ENCODE measurements around the gene SARNP.
"Not testable (repeated sequence)": the region's sequence is repeated elsewhere in the genome, so short reads cannot be mapped to it uniquely, and the experiment has no call there.

Gene SARNP

DNA sequence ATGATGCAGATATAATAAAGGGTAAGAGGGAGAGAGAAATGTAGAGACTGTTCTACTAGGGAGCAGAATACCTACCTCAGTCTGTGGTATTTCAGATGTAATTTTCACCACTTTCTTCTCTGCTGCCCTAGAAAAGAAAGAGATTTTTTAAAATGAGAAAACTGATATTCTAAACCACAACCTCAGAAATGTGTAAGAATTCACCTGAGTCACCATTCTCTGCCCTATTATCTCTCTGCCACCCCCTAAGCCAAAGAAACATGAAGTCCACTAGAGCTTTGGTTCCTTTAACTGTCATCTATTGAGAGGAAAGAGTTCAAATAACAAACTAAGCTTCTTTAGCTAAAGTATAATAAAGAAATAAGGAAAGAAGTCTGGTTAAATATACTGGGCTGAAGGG lies 21.6 kb downstream of the SARNP start:
- DNase-seq (ENCODE audit: low read depth): no peak

DNA sequence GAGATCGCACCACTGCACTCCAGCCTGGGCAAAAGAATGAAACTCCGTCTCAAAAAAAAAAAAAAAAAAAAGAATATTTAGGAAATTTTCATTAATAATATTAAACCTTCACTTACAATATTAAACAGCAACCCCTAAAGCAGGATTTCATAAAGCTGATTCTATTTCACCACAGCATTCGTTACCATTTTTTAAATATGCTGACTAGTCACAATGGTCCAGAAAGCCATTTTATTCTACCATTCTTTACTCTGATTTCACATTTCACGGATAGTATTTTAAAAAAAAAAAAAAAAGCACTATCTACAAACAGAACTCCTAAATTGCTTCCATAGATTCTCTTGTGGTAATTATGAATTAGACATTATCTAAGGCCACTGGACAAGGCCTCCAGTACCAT lies 27.6 kb downstream of the SARNP start:
- DNase-seq (ENCODE audit: low read depth): no peak

DNA sequence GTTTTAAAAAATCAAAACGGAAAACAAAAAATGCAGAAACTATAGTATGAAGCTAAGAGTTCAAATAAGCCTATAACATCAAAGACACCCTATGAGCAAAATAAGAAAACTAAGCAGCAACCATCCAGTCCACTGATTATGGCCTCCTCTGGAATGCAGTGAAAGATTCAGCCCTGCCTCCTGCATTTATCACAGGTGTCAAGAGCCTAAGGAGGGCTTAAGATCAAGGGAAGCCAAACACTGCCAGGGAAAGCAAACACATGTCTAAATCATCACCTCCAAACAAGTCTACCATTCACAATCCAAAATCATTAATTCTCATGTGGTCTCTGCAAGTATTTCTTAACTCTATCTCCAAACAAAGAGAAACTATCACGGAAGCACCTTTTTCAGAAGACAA lies 28.4 kb downstream of the SARNP start:
- DNase-seq (ENCODE audit: low read depth): no peak

DNA sequence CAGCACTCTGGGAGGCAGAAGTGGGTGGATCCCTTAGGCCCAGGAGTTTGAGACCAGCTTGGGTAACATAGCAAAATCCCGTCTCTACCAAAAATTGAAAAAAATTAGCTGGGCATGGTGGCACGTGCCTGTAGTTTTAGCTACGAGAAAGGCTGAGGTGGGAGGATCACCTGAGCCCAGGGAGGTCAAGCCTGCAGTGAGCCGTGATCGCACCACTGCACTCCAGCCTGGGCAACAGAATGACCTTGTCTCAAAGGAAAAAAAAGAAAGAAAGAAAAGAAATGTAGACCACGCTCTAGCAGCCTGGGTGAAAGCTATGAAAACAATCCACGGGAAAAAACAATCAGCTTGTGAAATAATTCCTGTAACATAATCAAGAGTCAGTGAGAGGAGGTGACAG lies 29.0 kb downstream of the SARNP start:
- DNase-seq (ENCODE audit: low read depth): no peak

DNA sequence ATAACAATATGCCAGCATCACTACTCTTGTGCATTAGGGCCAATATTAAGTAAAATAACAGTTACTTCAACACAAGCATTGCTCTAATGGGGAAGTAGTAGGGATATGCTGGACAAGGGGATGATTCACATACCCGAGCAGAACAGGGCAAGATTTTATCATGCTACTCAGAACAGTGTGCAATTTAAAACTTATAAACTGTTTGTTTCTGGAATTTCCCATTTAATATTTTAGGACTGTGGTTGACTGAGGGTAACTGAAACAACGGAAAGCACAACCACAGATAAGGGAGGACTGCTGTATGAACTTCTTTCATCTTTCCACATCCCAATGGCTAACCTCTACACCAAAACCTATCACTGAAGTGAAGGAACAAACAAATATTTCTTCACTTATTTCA lies 36.8 kb downstream of the SARNP start:
- no peak for DNase-seq (ENCODE audit: low read depth)

DNA sequence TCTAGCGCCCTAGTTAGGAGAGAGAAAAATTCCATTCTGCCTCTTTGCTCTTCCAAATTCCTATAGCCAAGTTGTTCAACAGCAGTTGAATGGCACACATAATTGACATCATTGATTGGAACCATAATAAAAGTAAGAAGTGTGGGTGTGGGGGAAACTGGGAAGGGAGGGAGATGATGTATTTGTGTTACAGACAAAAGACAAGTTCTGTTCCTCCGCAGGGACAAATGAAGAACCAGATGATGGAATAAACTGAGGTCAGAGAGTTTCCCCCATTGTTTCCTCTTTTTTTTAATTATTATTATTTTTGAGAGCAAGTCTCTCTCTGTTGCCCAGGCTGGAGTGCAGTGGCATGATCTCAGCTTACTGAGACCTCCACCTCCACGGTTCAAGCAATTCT lies 39.7 kb downstream of the SARNP start:
- no peak for DNase-seq (ENCODE audit: low read depth)

DNA sequence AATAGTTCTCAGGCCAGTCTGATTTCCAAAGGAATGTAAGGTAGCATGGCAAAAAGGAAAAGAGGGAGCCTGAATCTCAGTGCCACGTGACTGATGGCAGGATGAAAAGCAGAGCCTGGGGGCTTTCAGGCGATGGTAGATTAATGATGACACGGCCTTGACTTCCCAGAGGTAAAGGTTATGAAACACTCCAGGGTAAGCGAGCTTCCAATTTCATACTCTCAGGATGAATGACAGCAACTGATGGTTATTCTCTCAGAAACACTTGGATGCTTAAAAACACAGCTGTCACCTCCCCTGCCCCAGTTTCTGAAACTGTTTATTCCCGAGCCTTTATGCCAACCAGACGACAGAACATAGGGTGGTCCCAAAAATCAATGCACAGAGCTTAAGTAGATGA lies 45.8 kb downstream of the SARNP start:
- DNase-seq (ENCODE audit: low read depth): no peak

DNA sequence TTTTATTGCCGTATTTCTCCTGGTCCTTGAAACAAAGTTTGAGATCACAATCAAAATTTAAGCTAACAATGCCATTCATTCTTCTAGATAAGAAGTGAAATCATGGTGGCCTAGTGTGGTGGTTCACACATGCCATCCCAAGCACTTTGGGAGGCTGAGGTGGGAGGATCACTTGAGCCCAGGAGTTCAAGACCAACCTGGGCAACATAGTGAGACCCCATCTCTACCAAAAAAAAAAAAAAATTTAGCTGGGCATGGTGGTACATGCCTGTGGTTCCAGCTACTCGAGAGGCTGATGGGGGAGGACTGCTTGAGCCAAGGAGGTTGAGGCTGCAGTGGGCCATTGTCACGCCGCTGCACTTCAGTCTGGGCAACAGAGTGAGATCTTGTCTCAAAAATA lies 50.4 kb downstream of the SARNP start:
- no peak for DNase-seq (ENCODE audit: low read depth)

DNA sequence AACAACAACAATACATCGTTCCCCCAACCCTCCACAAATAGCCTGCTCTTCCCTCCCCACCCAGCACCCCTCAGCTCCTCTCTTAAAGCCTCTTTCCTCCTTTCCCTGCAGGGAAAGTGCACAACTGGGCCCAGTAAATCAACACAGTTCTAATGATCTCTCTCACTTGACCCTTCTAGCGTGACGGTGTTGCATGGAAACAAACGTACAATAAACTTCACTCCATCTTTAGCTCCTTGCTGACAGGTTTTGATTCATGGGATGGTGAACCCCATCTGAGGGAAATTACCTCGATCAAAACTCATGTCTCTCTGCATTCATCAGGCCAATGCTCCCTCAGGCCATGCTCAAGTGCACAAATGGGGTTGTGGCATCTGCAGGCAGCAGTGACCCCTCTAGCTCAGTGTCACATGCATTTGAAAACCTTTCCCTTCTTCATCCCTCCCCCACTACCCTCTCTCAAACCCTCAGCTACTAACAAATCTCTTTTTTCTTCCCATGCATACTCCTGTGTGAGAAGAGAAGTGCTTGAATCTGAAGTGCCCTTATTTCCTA lies 51.7 kb downstream of the SARNP start:
- no peak for DNase-seq (ENCODE audit: low read depth)

DNA sequence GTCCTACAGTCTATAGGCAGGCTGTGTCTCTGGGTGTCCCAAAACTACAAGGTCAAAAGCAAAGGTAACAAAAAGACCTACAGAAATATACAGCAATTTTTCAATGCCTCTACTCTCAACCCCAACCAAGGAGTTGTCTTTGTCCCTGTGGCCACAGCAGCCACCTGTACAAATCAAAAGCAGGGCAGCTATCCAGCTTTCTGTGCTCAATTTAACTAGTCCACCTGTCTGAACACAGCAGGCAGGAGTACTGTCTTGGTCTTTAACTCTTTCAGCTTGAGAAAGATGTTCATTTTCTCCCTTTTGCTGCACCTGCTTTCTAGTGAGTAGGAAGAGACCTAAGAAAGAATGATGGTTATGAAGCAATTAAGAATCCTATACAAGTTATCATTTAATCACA lies 54.9 kb downstream of the SARNP start:
- DNase-seq (ENCODE audit: low read depth): no peak

DNA sequence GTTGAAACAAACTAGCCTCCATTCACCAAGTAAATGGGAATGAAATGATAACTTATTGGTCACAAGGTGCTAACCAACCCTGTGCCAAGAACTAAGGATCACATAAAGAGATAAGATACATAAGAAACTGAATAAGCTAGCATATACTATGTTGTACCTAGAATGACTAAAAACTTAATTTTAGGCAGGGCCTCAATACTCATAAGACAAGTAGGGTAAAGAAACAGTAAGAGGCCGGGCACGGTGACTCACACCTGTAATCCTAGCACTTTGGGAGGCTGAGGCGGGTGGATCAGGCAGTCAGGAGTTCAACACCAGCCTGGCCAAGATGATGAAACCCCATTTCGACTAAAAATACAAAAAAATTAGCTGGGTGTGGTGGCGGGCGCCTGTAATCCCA lies 56.9 kb downstream of the SARNP start:
- no peak for DNase-seq (ENCODE audit: low read depth)

DNA sequence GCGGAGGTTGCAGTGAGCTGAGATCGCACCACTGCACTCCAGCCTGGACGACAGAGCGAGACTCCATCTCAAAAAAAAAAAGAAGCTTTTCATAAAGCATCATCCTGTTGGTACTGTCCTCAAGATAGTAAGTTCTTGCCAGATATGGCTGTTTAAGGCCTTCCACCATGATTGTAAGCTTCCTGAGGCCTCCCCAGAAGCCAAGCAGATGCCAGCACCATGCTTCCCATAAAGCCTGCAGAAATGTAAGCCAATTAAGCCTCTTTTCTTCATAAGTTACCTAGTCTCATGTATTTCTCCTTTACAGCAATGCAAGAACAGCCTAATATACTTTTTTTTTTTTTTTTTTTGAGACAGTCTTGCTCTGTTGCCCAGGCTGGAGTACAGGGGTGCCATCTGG lies 58.9 kb downstream of the SARNP start:
- not testable (repeated sequence) for DNase-seq (ENCODE audit: low read depth)

DNA sequence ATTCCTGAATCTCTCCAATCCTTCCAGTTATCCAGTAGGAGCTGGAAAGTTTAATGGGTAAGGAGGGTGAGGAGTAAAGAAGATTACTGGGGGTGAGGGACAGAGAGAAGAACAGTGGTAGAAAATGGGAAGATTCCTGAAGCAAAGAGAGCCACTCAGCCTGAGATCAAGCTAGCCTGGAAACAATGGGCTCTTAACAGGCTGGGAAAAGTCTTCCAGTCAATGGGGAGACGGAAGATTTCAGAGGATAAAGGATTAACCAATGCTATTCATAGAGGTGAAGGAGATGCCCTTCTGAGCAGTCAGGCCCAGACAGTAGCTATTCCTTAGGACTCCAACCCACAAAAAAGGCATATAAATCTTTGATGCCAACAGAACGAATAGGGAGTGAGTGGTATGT lies 59.8 kb downstream of the SARNP start:
- DNase-seq (ENCODE audit: low read depth): no peak

DNA sequence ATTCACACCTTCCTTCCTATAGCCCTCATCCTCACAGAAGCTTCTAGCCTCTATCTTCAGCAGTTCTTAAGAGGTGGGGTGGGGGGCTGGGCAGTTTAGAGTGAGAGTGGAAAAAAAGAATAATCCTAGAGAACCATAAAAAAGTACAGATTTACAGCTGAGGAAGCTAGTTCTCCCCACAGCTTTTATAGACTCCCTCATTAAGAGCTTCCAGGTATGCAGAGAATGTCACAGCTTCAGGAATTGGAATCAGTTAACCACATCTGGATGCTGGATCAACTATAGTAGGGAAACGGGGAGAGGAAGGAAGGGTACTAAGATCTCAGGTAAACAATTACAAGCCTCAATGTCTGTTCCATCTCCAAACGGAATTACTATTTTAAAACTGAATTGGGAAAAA lies 62.3 kb downstream of the SARNP start:
- no peak for DNase-seq (ENCODE audit: low read depth)

DNA sequence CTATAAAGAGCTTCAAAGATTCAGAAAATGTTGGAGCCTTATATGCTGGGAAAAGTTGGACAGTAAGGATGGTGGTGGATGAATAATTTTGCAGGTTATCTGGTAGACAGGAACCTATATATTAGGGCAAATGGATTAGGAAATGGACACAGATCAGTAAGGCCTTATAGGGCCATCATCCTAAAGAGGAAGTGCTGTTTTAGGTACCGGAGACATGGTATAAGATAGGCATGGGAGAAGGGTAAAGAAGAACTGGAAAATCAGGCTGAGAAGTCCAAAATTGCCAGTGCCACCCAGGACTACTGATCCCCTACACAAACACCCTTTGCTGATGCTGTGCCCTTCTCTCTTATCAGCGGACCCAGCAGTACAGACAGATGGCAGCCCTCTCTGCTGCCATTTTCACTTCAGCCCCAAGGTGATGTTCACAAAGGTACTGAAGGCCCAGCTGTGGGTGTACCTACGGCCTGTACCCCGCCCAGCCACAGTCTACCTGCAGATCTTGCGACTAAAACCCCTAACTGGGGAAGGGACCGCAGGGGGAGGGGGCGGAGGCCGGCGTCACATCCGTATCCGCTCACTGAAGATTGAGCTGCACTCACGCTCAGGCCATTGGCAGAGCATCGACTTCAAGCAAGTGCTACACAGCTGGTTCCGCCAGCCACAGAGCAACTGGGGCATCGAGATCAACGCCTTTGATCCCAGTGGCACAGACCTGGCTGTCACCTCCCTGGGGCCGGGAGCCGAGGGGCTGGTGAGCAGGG lies 69.1 kb downstream of the SARNP start:
- DNase-seq (ENCODE audit: low read depth): no peak

DNA sequence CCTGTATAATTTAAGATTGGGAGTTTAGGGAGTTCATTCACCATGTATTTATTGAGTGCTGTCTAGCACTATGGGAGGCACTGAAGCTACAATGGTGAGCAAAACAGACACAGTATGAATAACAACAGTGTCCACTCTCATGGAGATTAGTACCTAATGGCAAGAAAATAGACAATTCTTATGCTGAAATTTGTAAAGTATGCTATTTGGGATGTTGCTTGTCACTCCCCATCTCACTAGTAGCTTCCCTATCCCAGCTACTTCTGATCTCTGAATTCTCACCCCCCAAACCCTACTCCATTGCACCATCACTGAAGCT lies 70.7 kb downstream of the SARNP start:
- DNase-seq (ENCODE audit: low read depth): no peak

DNA sequence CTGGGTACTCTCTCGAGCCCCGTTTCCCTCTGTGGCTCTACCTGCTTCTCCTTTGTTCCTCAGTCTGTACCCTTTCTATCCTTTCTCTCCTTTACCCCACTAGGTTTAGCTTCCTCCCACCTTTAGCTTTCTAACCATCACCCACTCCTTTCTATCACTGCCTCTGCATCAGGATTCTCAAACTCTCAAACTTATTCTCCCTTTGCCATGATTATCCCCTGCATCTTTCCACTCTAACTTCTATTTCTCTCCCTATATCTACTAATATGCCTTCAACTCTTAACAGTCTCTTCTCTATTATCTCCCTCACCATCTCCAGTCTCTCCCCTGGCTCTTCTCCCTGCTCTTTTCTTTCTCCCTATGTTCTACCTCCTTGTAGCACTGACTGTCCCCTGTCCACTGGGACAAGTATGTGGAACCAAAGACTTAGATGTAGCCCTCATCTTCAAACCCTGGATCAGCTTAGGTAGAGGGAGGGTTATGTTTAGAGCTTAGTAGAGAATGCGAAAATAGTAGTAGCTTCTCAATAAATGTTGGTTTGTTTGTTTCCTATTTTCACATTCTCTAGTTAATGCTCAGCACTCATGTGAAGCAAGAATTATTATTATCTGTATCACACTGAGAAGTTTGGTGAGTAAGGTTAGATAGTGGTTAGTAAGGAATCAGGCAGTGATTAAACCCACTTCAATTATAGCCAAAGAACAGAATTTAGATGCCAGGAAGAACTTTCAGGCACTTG lies 71.2 kb downstream of the SARNP start:
- DNase-seq (ENCODE audit: low read depth): no peak

DNA sequence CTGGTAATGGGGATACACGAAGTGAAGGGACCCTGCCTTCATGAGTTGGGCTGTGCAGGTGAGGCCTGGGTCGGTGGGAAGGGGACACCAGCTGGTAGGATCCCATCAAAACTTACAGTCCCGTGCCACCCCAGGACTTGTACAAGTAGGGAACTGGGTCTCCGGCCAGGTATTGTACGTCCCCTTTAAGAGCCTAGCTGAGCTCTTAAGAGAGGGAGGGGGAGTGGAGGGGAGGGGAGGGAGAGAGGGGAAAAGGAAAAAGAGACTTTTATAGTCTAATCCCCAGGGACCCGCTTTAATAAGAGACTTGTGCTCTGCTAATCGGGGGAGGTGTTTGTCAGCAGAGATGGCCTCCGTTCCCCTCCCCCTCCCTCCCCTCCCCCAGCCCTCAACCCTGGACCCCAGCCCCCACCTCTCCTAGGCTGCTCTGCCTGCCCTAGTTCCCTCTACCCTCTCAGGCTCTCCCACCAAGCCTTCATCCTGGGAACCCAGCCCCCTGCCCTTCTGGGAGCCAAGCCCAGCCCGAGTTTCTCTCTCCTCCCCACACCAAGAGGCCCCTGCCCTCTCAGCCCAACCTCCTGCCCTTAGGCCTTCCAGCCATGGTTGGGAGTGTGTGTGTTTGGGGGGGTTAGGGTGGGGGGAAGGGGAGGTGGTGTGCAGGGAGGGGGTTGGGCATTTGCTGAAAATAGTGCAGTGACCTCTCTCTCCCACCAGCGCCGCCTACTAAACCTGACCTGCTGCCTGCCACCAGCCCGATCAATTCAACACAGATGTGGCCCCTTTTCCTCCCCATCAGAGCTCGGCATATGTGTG lies 72.0 kb downstream of the SARNP start:
- DNase-seq (ENCODE audit: low read depth): no peak

DNA sequence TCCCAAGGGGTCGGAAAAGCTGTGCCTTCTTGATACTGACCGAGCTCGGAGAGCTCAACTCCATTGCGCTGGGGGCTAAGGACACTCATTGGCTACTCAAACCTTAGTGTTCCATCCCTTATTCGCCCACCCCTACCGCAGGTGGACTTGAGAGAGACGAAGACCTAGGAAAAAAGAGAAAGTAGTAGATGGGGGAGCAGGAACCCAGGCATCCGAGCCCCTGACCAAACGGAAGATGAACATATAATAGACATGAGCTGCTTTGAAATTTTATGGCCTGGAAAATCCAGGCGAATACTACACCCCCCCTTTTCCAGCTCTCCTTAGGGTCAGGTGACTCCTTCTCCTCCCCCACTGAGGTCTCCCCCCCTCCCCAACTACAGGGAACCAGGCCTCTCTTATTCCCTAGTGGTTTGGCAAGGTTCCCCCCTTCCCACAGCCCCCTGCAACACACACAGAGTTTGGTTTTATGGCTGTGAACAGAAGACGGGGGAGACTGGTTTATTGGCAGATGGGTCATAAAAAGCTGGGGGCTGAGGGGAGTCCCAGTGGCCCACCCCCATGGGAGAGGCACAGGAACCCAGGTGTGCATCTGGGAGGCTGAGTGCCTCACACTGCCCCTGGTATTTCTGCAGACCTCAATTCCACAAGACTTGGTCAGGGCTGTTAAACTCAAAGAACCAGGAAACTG lies 73.0 kb downstream of the SARNP start:
- DNase-seq (ENCODE audit: low read depth): no peak

DNA sequence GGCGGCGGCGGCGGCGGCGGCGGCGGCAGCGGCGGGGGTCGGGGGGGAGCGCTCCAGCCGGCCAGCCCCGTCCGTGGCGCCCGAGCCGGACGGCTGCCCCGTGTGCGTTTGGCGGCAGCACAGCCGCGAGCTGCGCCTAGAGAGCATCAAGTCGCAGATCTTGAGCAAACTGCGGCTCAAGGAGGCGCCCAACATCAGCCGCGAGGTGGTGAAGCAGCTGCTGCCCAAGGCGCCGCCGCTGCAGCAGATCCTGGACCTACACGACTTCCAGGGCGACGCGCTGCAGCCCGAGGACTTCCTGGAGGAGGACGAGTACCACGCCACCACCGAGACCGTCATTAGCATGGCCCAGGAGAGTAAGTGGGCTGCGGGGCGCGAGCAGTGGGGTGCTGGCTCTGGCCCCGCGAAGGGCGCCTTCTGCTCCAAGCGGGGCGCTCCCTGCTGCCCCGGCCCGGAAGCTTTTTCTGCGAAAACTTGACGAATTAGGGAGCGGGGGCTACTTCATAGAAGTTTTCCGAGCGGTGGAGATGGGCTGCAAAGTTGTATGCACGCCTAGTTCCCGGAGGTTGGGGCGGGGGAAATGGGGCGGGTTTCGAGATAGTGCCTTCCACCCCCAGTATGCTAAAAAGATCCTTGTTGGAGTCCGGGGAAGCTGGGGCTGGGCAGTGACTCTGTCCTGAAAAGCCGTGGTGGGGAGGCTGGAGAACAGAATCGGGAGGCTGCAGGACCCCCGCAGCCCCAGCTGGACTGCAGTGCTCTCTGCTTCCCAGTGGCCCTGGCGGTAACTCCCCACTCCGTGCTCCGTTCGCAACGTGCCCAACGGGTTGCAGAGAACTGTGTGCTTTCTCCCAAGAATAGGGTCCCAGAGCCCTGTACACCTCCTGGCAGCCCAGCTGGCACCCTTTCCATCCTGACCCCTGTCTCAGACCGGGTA lies 73.9 kb downstream of the SARNP start:
- no peak for DNase-seq (ENCODE audit: low read depth)

All from activated T-helper 1 cell treated with Interleukin-2 at 50 U/mL for 16 hours (primary cell).